ENCODE measurements around the gene INPP5A. TPM values are rescaled to one million over a fixed set of nuclear protein-coding genes. Genes with fewer than 3 reads are reported as not detected.
A peak's percentile ranks its signal among the peaks of the same experiment; 100 is the strongest.

The INPP5A gene
- total and polyA plus RNA-seq, 10 of the 15 experiments (the other 5 are each of a cell fraction or from before 2014, with no cell fraction given) = 0.52 to 15.0 (median 6.3) TPM

GRCh38 chr10:132511121-132512051 lies 26.2 kb upstream of the INPP5A start:
- H3K79me2 ChIP-seq (ENCODE audit: control insufficient read depth, insufficient read depth, low read length) = no peaks in the 10 kb centered on the region
- intact Hi-C loops (cut with micrococcal nuclease; ENCODE audit: unreplicated experiment) = no loop called here
- no peak for ATAC-seq
- H3K36me3 ChIP-seq (ENCODE audit: control insufficient read depth in 2 of 2, insufficient read depth in 2 of 2, low read length in 1 of 2) = no peaks in the 10 kb centered on the region
- H3K9me3 ChIP-seq (replicated peaks; ENCODE audit: control insufficient read depth, insufficient read depth, low read length) = no peaks in the 10 kb centered on the region
- H3K4me1 ChIP-seq (ENCODE audit: control insufficient read depth, insufficient read depth, low read length) = no peaks in the 10 kb centered on the region
- H4K20me1 ChIP-seq (ENCODE audit: control insufficient read depth, insufficient read depth) = no peaks in the 10 kb centered on the region
- no peak overlapping the region for H3K9ac ChIP-seq (ENCODE audit: control insufficient read depth, insufficient read depth, low read length)
- ChIA-PET SMC1A (ENCODE audit: uncharacterized antibody, unreplicated experiment) (interaction anchor here (1.2 kb wide), 1 partner anchor 52 kb away, joined by 3 read pairs; no protein-coding TSS in a partner anchor), POLR2A (interaction anchor here (0.6 kb wide), 1 partner anchor 57 kb away, joined by 3 read pairs; no protein-coding TSS in a partner anchor), RAD21 (ENCODE audit: unreplicated experiment) (no interaction called here), CTCF (interaction anchor here (1.3 kb wide), 1 partner anchor 11 kb away, joined by 5 read pairs; no protein-coding TSS in a partner anchor)
- H3K4me3 ChIP-seq = no peak overlapping the region
- in situ Hi-C loops (cut with MboI) = no loop called here
- no peak for FAIRE-seq
- no TSS peak for BruUV-seq (replicated peaks)
- DNase-seq (ENCODE audit: low read depth, low spot score) = peak; percentile 1
- no peak overlapping the region for H2AFZ ChIP-seq (ENCODE audit: control insufficient read depth, low read depth, low read length)
- no peaks in the 10 kb centered on the region; a peak in 2 of 4 replicates for H3K27me3 ChIP-seq (replicated peaks in 1 of 2; ENCODE audit: control insufficient read depth in 2 of 2, insufficient read depth in 2 of 2, low read length in 1 of 2)
- 58% methylated on average over 23 of the region's 23 CpGs for WGBS (ENCODE audit: insufficient coverage, insufficient replicate concordance, low lambda C conversion rate, missing lambda C conversion rate)
- no peak overlapping the region for H3K27ac ChIP-seq (ENCODE audit: control insufficient read depth, insufficient read depth)
- H3K4me2 ChIP-seq (ENCODE audit: control insufficient read depth, insufficient read depth) = no peak overlapping the region
- no peak for TF ChIP-seq NBN (IDR thresholded peaks at IDR 0.05)
- TF ChIP-seq FOS (IDR thresholded peaks at IDR 0.05; ENCODE audit: borderline replicate concordance, extremely low read depth, insufficient read length) = no peak
- no peak for TF ChIP-seq EP300 (IDR thresholded peaks at IDR 0.05; ENCODE audit: borderline replicate concordance in 1 of 2, control insufficient read depth in 1 of 2, low read depth in 2 of 2, low read length in 2 of 2)
- no peak for TF ChIP-seq HDAC6 (IDR thresholded peaks at IDR 0.05; ENCODE audit: unreplicated experiment)
- no peak for TF ChIP-seq BHLHE40 (IDR thresholded peaks at IDR 0.05; ENCODE audit: borderline replicate concordance in 1 of 2, low read depth in 2 of 2, low read length in 1 of 2)
- no peak for TF ChIP-seq ZNF207 (IDR thresholded peaks at IDR 0.05; ENCODE audit: borderline replicate concordance)
- no peak for TF ChIP-seq RAD21 (IDR thresholded peaks at IDR 0.05; ENCODE audit: insufficient read depth, low read depth, low read length)
- no peak for TF ChIP-seq ZNF622 (IDR thresholded peaks at IDR 0.05)
- TF ChIP-seq HCFC1 (IDR thresholded peaks at IDR 0.05; ENCODE audit: low read length) = no peak
- TF ChIP-seq SPI1 (IDR thresholded peaks at IDR 0.05; ENCODE audit: borderline replicate concordance, insufficient read depth, low read depth, low read length) = no peak
- TF ChIP-seq RUNX3 (IDR thresholded peaks at IDR 0.05; ENCODE audit: low read length) = no peak
- TF ChIP-seq POU2F2 (IDR thresholded peaks at IDR 0.05; ENCODE audit: borderline replicate concordance, low read depth, low read length) = no peak
- TF ChIP-seq SMC3 (IDR thresholded peaks at IDR 0.05; ENCODE audit: borderline replicate concordance, low read length) = no peak
- no peak for TF ChIP-seq JUND (IDR thresholded peaks at IDR 0.05; ENCODE audit: low read depth, low read length)

All from GM12878 (cell line).